ENCODE data around the gene ITGAE. TPM values are rescaled to one million over a fixed set of nuclear protein-coding genes. Genes with fewer than 3 reads are reported as not detected.

The ITGAE gene
- total RNA-seq, 1 experiment from 2014 or later: 60.2 TPM

- peaks cover 68% of the 10 kb centered on the region for H3K36me3 ChIP-seq (ENCODE audit: insufficient read depth, low read length, poor library complexity, severe bottlenecking)
- intact Hi-C loops (cut with micrococcal nuclease; ENCODE audit: unreplicated experiment): loop anchor here (2.0 kb wide), 1 partner anchor 89 kb away; no protein-coding TSS in a partner anchor
- CTCF ChIA-PET: interaction anchor here (0.7 kb wide), 1 partner anchor 290 kb away, joined by 3 read pairs; no protein-coding TSS in a partner anchor
- H3K4me1 ChIP-seq (ENCODE audit: insufficient read depth, low read length, poor library complexity, severe bottlenecking): no peaks in the 10 kb centered on the region
- POLR2A ChIA-PET (ENCODE audit: low non-redundant PET): no interaction called here
- H3K9me3 ChIP-seq (ENCODE audit: low read depth, low read length, poor library complexity, severe bottlenecking): no peaks in the 10 kb centered on the region
- no peak for DNase-seq (ENCODE audit: low spot score)
- H3K27ac ChIP-seq (ENCODE audit: low read depth, low read length, poor library complexity, severe bottlenecking): no peak overlapping the region
- H3K27me3 ChIP-seq (replicated peaks; ENCODE audit: insufficient read depth, low read depth, low read length, poor library complexity): no peaks in the 10 kb centered on the region
- TF ChIP-seq EZH2 (IDR thresholded peaks at IDR 0.05; ENCODE audit: borderline replicate concordance, low read depth, low read length, poor library complexity, severe bottlenecking): no peak
- TF ChIP-seq, protein P1, sequence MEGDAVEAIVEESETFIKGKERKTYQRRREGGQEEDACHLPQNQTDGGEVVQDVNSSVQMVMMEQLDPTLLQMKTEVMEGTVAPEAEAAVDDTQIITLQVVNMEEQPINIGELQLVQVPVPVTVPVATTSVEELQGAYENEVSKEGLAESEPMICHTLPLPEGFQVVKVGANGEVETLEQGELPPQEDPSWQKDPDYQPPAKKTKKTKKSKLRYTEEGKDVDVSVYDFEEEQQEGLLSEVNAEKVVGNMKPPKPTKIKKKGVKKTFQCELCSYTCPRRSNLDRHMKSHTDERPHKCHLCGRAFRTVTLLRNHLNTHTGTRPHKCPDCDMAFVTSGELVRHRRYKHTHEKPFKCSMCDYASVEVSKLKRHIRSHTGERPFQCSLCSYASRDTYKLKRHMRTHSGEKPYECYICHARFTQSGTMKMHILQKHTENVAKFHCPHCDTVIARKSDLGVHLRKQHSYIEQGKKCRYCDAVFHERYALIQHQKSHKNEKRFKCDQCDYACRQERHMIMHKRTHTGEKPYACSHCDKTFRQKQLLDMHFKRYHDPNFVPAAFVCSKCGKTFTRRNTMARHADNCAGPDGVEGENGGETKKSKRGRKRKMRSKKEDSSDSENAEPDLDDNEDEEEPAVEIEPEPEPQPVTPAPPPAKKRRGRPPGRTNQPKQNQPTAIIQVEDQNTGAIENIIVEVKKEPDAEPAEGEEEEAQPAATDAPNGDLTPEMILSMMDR (conservative IDR thresholded peaks at IDR 0.05; ENCODE audit: low read depth, low read length): no peak
- no TSS peak for BruUV-seq (replicated peaks)
- no peak overlapping the region for H3K4me3 ChIP-seq (ENCODE audit: low read depth, low read length, poor library complexity, severe bottlenecking)
Observed at GRCh38 chr17:3826191-3826590, 25.2 kb upstream of the ITGAE start.

- Histone ChIP-seq H3K4me3 (ENCODE audit: low read depth, low read length, poor library complexity, severe bottlenecking) (no peak overlapping the region), H3K27me3 (replicated peaks; ENCODE audit: insufficient read depth, low read depth, low read length, poor library complexity) (no peaks in the 10 kb centered on the region), H3K27ac (ENCODE audit: low read depth, low read length, poor library complexity, severe bottlenecking) (no peak overlapping the region), H3K9me3 (ENCODE audit: low read depth, low read length, poor library complexity, severe bottlenecking) (no peaks in the 10 kb centered on the region), H3K4me1 (ENCODE audit: insufficient read depth, low read length, poor library complexity, severe bottlenecking) (no peaks in the 10 kb centered on the region), H3K36me3 (ENCODE audit: insufficient read depth, low read length, poor library complexity, severe bottlenecking) (peaks cover 85% of the 10 kb centered on the region)
- intact Hi-C loops (cut with micrococcal nuclease; ENCODE audit: unreplicated experiment): no loop called here
- POLR2A ChIA-PET (ENCODE audit: low non-redundant PET): no interaction called here
- TF ChIP-seq EZH2 (IDR thresholded peaks at IDR 0.05; ENCODE audit: borderline replicate concordance, low read depth, low read length, poor library complexity, severe bottlenecking): no peak
- TF ChIP-seq, protein P1 (conservative IDR thresholded peaks at IDR 0.05; ENCODE audit: low read depth, low read length): no peak
- CTCF ChIA-PET: no interaction called here
- DNase-seq (ENCODE audit: low spot score): no peak
- no TSS peak for BruUV-seq (replicated peaks)
Observed at GRCh38 chr17:3821101-3821500, 20.1 kb upstream of the ITGAE start.

DNA sequence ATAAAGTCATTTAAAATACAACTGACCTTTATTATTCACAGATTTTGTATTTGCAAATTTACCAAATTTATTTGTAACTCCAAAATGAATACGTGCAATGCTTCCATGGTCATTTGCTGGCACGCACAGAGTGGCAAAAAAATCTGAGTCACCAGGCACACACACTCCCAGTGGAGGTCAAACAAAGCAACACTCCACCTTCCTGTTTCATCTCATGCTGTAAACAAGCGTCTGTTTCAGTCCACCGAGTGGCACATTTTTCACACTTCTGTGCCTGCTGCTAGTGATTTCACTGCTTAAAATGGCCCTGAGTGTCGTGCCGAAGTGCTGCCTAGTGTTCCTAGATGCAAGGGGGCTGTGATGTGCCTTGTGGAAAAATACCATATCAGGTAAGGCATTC, 17.8 kb upstream of the ITGAE start:
- CTCF ChIA-PET: no interaction called here
- no peak overlapping the region for H3K4me3 ChIP-seq (ENCODE audit: low read depth, low read length, poor library complexity, severe bottlenecking)
- POLR2A ChIA-PET (ENCODE audit: low non-redundant PET): no interaction called here
- DNase-seq (ENCODE audit: low spot score): no peak
- intact Hi-C loops (cut with micrococcal nuclease; ENCODE audit: unreplicated experiment): no loop called here
- no TSS peak for BruUV-seq (replicated peaks)
- no peaks in the 10 kb centered on the region for H3K27me3 ChIP-seq (replicated peaks; ENCODE audit: insufficient read depth, low read depth, low read length, poor library complexity)
- no peaks in the 10 kb centered on the region for H3K9me3 ChIP-seq (ENCODE audit: low read depth, low read length, poor library complexity, severe bottlenecking)
- TF ChIP-seq, protein P1 (conservative IDR thresholded peaks at IDR 0.05; ENCODE audit: low read depth, low read length): no peak
- TF ChIP-seq EZH2 (IDR thresholded peaks at IDR 0.05; ENCODE audit: borderline replicate concordance, low read depth, low read length, poor library complexity, severe bottlenecking): no peak
- H3K27ac ChIP-seq (ENCODE audit: low read depth, low read length, poor library complexity, severe bottlenecking): no peak overlapping the region
- H3K36me3 ChIP-seq (ENCODE audit: insufficient read depth, low read length, poor library complexity, severe bottlenecking): peaks cover 76% of the 10 kb centered on the region
- H3K4me1 ChIP-seq (ENCODE audit: insufficient read depth, low read length, poor library complexity, severe bottlenecking): no peaks in the 10 kb centered on the region

All from A673 (cell line).